HG03558 (cell line): ENCODE measurements around the gene SIDT1.
A peak's percentile ranks its signal among the peaks of the same experiment; 100 is the strongest.

Experiments
- ATAC-seq: cut with Tn5 transposase; IDR thresholded peaks from one replicate; pipeline ENCODE4 v1.9.1; 2021; ENCODE audit warnings: moderate number of reproducible peaks; ENCODE audit not compliant: unreplicated experiment; ENCODE audit errors: extremely low read depth

The SIDT1 gene

DNA sequence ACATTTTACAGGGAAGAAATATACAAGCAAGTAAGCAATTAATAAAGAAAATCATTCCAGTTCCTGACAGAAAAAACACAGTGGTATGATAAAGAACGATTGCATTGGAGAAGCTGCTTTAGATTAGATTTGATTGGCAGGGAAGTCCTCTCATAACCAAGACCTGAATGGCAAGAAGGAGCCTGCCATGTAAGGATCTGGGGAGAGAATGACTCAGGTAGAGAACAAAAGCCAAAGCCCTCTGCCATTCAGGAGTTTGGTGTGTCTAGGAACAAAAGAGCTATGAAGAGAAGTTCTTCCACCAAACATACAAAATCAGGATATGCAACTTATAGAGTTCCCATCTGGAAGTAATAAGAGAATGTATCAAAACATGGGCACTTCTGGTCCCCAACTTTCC lies 57.6 kb downstream of the SIDT1 start:
- no peak for ATAC-seq

- no peak for ATAC-seq
These were observed 58.6 kb downstream of the SIDT1 start for GRCh38 chr3:113590983-113591382.

DNA sequence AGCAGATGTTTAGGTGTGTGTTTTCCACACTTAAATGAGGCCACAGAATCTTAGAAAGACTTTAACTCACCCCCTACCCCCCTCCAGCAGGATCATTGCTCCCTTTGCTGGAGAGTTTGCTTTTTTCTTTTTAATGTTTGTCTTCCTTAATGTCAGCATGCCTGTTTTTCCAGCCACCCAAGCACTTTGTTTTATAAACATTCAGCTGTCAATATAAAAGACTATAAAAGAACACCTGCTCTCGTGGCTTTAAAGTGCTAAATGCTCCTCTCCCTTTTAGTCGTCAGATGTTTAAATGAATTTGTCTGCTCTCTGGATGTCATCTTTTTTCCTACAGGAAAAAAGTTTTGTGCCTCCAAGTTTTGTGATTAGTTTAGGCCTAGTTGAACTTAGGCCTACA lies 61.7 kb downstream of the SIDT1 start:
- no peak for ATAC-seq

DNA sequence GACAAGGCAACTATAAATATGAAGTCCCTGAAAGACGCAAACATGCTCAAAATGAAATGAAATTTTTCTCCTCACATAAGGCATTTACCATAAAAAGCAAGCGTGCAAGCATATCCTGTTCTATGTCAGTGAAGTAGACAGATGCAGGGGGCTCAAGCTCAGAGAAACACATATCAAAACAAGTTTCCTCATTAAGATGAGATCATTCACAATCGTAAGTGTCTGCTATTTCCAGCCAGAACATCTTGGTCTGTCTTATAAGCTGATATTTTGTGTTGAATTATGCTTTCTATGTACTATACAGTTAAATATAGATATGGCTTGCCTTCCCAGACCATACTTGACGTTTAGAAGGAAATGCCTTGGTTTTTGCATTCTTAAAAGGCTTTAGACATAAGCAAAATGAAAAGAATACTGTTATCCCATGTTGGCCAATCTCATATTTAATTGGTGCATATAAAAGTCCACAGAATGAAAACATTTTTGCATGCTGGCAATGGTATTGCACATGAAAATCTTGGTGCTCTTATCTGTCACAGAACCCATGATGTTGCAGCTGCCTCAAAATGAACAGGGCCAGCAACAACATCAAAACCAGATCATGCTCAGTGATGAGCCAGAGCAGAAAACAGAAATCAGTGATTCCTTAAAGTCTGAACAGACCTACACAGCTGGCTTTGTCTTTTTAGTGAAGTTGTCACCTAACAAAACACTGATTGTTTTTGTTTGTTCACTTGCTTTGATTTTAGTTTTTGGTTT lies 65.4 kb downstream of the SIDT1 start:
- ATAC-seq = no peak

- no peak for ATAC-seq
These were observed 68.2 kb downstream of the SIDT1 start for GRCh38 chr3:113600418-113601182.

GRCh38 chr3:113601240-113601639 lies 68.9 kb downstream of the SIDT1 start:
- no peak for ATAC-seq

DNA sequence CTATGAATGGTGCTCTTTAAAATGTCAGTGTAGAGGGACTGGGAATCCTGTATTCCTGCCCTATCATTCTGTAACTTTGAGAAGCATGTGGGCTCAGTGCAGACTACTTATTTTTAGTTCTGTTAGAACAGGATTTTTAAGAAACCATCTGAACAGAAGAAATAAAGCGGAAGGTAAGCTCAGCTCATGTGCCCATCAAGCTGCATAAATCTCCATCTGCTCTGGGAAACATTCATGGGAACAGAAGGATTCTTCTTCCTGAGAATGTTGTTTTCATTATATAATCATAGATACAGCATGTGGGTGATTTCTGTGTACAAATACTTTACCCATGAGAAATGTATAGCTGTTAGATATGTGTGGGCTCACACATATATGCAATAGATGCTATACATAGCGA lies 69.9 kb downstream of the SIDT1 start:
- no peak for ATAC-seq

DNA sequence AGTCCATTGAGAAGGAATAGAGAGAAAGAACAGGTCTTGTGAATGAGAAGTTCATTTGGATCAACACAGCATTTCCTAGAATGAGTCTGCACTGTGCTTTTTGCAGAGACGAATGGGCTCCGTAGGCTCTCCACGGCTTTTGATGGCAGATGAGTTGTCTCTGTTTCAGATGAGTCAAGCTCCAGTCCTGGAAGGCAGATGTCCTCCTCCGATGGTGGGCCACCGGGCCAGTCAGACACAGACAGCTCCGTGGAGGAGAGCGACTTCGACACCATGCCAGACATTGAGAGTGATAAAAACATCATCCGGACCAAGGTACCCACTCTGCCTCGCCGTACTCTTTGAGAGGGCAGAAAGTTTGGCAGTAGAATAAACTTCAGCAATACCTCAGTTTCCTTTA lies 70.5 kb downstream of the SIDT1 start:
- ATAC-seq = no peak

DNA sequence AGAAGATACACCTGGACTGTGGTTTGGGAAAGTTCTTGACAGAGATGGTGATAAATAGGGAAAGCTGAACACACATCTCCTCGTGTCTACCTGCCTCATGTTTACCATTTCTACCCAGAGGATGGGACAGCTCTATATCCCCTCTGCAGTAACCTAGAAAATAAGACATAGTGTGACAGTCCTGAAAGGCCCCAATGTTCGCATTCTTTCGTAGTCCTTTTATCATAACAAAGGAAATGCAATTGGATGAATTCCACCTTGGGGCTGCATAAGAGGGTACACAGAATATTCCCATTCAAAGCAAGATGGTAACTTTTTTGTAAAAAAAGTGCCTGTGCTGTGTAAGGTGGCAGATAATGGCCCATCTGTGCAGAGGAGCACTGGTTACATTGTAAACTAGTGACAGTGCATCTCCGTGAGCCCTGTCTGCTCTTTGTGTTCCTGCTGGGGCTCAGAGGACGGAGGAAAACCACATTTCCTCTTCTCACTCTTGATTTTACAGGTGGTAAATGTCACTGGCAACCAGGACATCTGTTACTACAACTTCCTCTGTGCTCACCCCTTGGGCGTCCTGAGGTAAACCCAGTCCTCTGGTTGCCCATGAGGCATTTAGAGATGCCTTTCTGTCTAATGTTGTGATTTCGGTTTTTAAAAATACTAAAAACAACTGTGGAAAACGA lies 74.3 kb downstream of the SIDT1 start:
- ATAC-seq = peak; percentile 98

DNA sequence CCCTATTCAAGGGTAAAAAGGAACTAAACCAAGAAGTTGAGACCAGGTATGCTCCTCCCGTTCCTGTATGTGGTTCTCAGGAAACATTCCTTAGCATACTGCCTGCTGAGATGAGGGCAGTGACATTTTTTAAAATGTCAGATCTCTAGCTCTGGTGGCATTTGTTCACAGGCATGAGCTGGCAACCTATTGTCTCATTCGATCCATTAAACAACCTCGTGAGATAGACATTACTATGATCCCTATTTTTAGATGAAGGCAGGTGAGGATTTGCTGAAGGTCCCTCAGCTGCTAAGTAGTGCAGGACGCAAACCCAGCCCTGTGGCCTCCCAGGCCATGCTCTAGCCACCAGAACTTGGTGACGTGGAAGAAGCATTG lies 74.9 kb downstream of the SIDT1 start:
- ATAC-seq = no peak

GRCh38 chr3:113614402-113614801 lies 82.0 kb downstream of the SIDT1 start:
- no peak for ATAC-seq

DNA sequence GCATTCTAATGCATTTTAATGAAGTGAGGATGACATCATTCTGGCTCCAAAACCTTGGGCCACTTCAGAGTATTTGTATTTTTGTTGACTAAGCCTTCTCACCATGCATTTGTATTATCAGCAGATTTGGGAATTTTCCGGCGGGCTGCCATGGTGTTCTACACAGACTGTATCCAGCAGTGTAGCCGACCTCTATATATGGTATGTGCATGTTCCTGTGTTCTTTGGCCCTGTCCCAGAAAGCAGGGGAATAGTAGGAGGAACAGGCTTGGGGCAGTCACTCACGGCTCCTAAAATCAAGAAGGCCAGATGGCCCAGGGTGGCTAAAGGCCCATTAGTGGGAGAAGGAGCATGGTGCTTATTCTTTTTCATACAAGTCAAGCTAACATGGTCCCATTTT lies 83.6 kb downstream of the SIDT1 start:
- ATAC-seq = no peak

- ATAC-seq = no peak
These were observed 85.4 kb downstream of the SIDT1 start for GRCh38 chr3:113617726-113618125.

GRCh38 chr3:113620091-113620490 lies 87.7 kb downstream of the SIDT1 start:
- no peak for ATAC-seq

GRCh38 chr3:113623324-113623723 lies 91.0 kb downstream of the SIDT1 start:
- no peak for ATAC-seq

GRCh38 chr3:113623811-113624210 lies 91.5 kb downstream of the SIDT1 start:
- no peak for ATAC-seq

- no peak for ATAC-seq
These were observed 93.5 kb downstream of the SIDT1 start for GRCh38 chr3:113625834-113626233.

DNA sequence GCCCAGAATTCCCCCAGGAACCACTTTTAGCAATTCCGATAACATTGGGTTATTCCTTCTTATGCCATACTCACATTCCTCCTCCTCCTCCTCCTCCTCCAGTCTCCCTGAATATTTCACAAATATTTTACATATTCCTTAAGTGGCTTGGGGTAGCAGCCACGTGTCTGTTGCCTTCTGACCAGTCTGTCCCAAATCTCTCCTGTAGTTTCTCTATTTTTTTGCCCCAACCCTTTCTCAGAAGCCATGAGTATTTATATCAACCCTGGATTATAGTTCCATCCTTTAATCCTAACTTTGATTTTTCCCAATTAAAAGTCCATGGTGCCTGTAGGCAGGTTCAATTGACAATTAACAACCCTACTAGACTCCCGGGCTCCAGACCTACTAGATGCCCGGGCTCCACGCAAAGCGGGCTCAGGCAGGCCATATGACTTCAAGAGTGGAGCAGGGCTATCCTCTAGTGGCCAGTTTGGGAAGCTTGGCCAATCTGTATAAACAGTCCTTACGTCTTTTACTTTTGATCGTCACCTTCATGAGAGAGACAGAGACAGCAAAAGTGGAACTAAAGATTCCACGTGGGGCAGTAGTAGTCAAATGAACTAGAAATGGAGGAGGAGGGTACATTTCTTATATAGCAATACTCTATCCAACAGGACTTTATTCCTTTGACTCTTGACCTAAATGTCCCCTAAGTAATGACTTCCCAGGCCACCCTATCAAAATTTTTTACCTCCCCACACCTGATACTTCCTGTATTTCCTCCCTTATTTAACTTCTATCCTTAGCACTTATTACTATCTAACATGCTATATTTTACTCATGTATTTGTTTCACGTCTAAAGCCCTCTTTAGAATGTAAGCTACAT lies 94.4 kb downstream of the SIDT1 start:
- no peak for ATAC-seq

DNA sequence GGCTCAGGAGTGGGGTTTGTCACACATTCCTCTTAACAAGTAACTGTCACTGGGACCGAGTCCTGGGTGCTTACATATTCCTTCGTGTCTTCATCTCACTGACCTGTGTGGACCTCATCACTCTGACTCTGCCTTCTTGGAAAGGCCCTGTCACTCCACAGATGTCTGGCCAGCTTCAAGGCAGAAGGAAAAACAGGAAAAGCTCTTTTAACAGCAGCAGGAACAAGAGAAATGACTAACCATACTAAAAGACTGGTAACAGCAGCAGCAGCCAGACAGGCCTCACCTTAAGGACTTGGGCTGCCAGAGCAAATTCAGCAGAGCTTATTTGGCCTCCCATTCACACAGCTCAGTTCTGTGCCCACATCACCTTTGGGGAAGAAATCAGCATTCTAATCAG lies 96.0 kb downstream of the SIDT1 start:
- ATAC-seq = no peak

DNA sequence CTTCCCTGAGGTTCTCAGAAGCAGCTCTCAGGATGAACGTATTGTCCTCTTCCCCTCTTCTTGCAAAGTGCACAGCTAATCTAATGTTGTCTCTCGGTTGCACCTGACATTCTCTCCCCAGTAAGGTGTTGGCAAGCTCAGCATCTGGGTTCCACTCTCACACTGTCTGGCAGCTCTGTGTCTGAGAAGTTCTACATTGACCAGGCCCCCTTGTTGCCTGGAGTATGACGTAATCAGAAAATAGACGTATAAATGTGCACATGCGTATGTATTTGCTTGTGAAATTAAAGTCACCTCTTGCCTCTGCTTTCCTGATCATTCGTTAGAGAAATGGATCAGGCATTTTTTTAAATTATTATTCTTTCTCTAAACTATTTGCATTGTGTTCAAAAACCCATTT lies 96.4 kb downstream of the SIDT1 start:
- no peak for ATAC-seq
